GM12878 (cell line): Measurements from ENCODE around the gene SEMA3D. TPM values are rescaled to one million over a fixed set of nuclear protein-coding genes. Genes with fewer than 3 reads are reported as not detected.

Source experiments
- ATAC-seq: fragments of 200-7000 bp; cut with Tn5 transposase; 3 replicates; pipeline ENCODE4 v1.9.1; 2020; ENCODE audit warnings: mild to moderate bottlenecking, moderate library complexity
- BruUV-seq: library from RNA; stranded (reverse); fragments of 400-500 nt; replicated peaks from 2 replicates; lab custom pipeline; 2021; lab: Mats Ljungman, UMichigan
- CTCF ChIA-PET: fragments of 300-600 bp; sonication (Branson Sonifier 250); formaldehyde crosslinking; extraction: SDS; loops from one replicate; lab custom pipeline; 2021; ENCODE audit warnings: inconsistent platforms; lab: Yijun Ruan, JAX
- POLR2A ChIA-PET: fragments of 350-600 bp; formaldehyde crosslinking; extraction: SDS; loops from one replicate; lab custom pipeline; 2021; ENCODE audit warnings: inconsistent platforms; lab: Charles Lee
- RAD21 ChIA-PET: fragments of 300-600 bp; sonication (Branson Sonifier 250); formaldehyde crosslinking; loops from one replicate; lab custom pipeline; 2023; ENCODE audit warnings: antibody characterized with exemption; ENCODE audit not compliant: unreplicated experiment; lab: Charles Lee
- SMC1A ChIA-PET: fragments of 300-600 bp; sonication (Branson Sonifier 250); formaldehyde crosslinking; loops from one replicate; lab custom pipeline; 2023; ENCODE audit not compliant: unreplicated experiment, uncharacterized antibody; lab: Charles Lee
- DNase-seq: peaks from one replicate; pipeline ENCODE4 v3.0.0-alpha.2; 2011; ENCODE audit warnings: low read depth, low spot score
- FAIRE-seq: peaks from 3 replicates; lab custom pipeline; 2011; peaks lifted over from hg19 to GRCh38; lab: Jason Lieb, UNC
- H2AFZ ChIP-seq: 2 replicates; pipeline ENCODE4 v1.6.0; 2011; ENCODE audit warnings: low read depth, low read length, control low read depth; ENCODE audit not compliant: control insufficient read depth
- H3K27ac ChIP-seq: 2 replicates; pipeline ENCODE4 v1.5.1; 2011; ENCODE audit warnings: control low read depth; ENCODE audit not compliant: control insufficient read depth, insufficient read depth
- H3K27me3 ChIP-seq, 2 experiments: replicated peaks in 1 of 2; 2 replicates each; pipeline versions ENCODE4 v1.6.0 to v1.6.1; 2011; ENCODE audit warnings: low read length in 1 of 2; ENCODE audit not compliant: control insufficient read depth in 2 of 2, insufficient read depth in 2 of 2
- H3K36me3 ChIP-seq, 2 experiments: 2 replicates each; pipeline ENCODE4 v1.5.1; 2011; ENCODE audit warnings: low read length in 1 of 2; ENCODE audit not compliant: control insufficient read depth in 2 of 2, insufficient read depth in 2 of 2
- H3K4me1 ChIP-seq: 2 replicates; pipeline ENCODE4 v1.6.1; 2011; ENCODE audit warnings: mild to moderate bottlenecking, low read length, moderate library complexity, mixed read lengths; ENCODE audit not compliant: control insufficient read depth, insufficient read depth
- H3K4me2 ChIP-seq: 2 replicates; pipeline ENCODE4 v1.6.0; 2011; ENCODE audit warnings: control low read depth; ENCODE audit not compliant: control insufficient read depth, insufficient read depth
- H3K4me3 ChIP-seq: fragments of 200-600 bp; sonication (generic); 2 replicates; pipeline ENCODE4 v1.5.1; 2016
- H3K79me2 ChIP-seq: 2 replicates; pipeline ENCODE4 v1.6.0; 2011; ENCODE audit warnings: low read length; ENCODE audit not compliant: control insufficient read depth, insufficient read depth
- H3K9ac ChIP-seq: 2 replicates; pipeline ENCODE4 v1.8.0; 2011; ENCODE audit warnings: low read length, control low read depth, mixed read lengths; ENCODE audit not compliant: control insufficient read depth, insufficient read depth
- H3K9me3 ChIP-seq: replicated peaks from 3 replicates; pipeline ENCODE4 v1.5.1; 2011; ENCODE audit warnings: mild to moderate bottlenecking, low read length; ENCODE audit not compliant: control insufficient read depth, insufficient read depth
- H4K20me1 ChIP-seq: 2 replicates; pipeline ENCODE4 v1.6.0; 2011; ENCODE audit not compliant: control insufficient read depth, insufficient read depth
- CBX5 ChIP-seq: sonication (generic); IDR thresholded peaks from 2 replicates; pipeline ENCODE4 v1.6.1; 2016; ENCODE audit warnings: low read depth, moderate library complexity, mild to moderate bottlenecking, inconsistent platforms
- EED ChIP-seq: sonication (generic); IDR thresholded peaks from 2 replicates; pipeline ENCODE4 v1.6.1; 2016; ENCODE audit warnings: antibody characterized with exemption, low read depth
- EGR1 ChIP-seq, 2 experiments: IDR thresholded peaks; 1 replicate in 1 of 2; 2 replicates in 1 of 2; pipeline ENCODE4 v1.6.1; 2011 to 2012; ENCODE audit warnings: low read depth in 2 of 2, low read length in 2 of 2, borderline replicate concordance in 1 of 2, mild to moderate bottlenecking in 1 of 2, moderate library complexity in 1 of 2
- ESRRA ChIP-seq: IDR thresholded peaks from 2 replicates; pipeline ENCODE4 v1.6.1; 2012; ENCODE audit warnings: mild to moderate bottlenecking, low read length, improper control_type of control experiment
- HDAC2 ChIP-seq: fragments of 200-600 bp; sonication (generic); IDR thresholded peaks from 2 replicates; pipeline ENCODE4 v1.6.1; 2017
- NRF1 ChIP-seq: conservative IDR thresholded peaks from 2 replicates; pipeline ENCODE4 v1.6.1; 2011; ENCODE audit warnings: mild to moderate bottlenecking, low read depth, low read length, improper control_type of control experiment
- SMC3 ChIP-seq: IDR thresholded peaks from 2 replicates; pipeline ENCODE4 v1.6.1; 2011; ENCODE audit warnings: low read length, improper control_type of control experiment, borderline replicate concordance
- SREBF2 ChIP-seq: IDR thresholded peaks from 2 replicates; pipeline ENCODE4 v1.6.1; 2012; ENCODE audit warnings: mild to moderate bottlenecking, low read length
- ZNF622 ChIP-seq: fragments of 450-650 bp; IDR thresholded peaks from 2 replicates; pipeline ENCODE4 v1.6.1; 2017; ENCODE audit warnings: mild to moderate bottlenecking, inconsistent platforms
- WGBS: methylation state at CpG from one replicate; pipeline ENCODE4 v1.1.6; 2016; ENCODE audit warnings: low lambda C conversion rate; ENCODE audit not compliant: insufficient replicate concordance, insufficient coverage; ENCODE audit errors: missing lambda C conversion rate; 5-methylcytosine and 5-hydroxymethylcytosine counted together
- in situ Hi-C: fragments of 300-500 bp; cut with MboI; formaldehyde crosslinking; loops from 9 replicates; pipeline ENCODE4 v1.14.3; 2018; ENCODE audit warnings: mixed read lengths
- intact Hi-C: fragments of 100-400 bp; cut with micrococcal nuclease; formaldehyde crosslinking; loops from one replicate; pipeline ENCODE4 v1.14.2; 2022; ENCODE audit not compliant: unreplicated experiment
- polyA plus RNA-seq, 11 experiments: library from polyadenylated mRNA; depleted of rRNA in 4 of 11; unstranded in 6 of 11; stranded (reverse) in 5 of 11; fragments of >200 nt; fragmentation: Nextera tagmentation in 4 of 11; fragmentation: Illumina TruSeq in 1 of 11; extraction: Ambion mirVana in 4 of 11; extraction: Trizol in 1 of 11; gene quantifications; 1 replicate in 1 of 11; 2 replicates in 10 of 11; pipeline versions ENCODE4 v1.2.1 to v1.2.3, GENCODE V29; 2011 to 2016; ENCODE audit warnings: inconsistent platforms in 2 of 11, missing spikeins in 2 of 11, low read depth in 1 of 11
- total RNA-seq, 4 experiments: library from RNA; depleted of rRNA in 3 of 4; stranded (reverse); fragments of >200 nt in 3 of 4; fragmentation: Illumina TruSeq in 1 of 4; extraction: Trizol in 1 of 4; gene quantifications; 2 replicates each; pipeline versions ENCODE4 v1.2.1 to v1.2.3, GENCODE V29; 2013 to 2021
- TF ChIP-seq, protein P1 (sequence below): fragments of 150-350 bp; IDR thresholded peaks from 2 replicates; pipeline ENCODE4 v1.6.1; 2014; ENCODE audit warnings: mild to moderate bottlenecking, low read depth, low read length
- TF ChIP-seq, protein P2 (sequence below): fragments of 450-650 bp; IDR thresholded peaks from 2 replicates; pipeline ENCODE4 v1.6.1; 2017; ENCODE audit warnings: borderline replicate concordance
- TF ChIP-seq, protein P3 (sequence below): fragments of 450-650 bp; IDR thresholded peaks from 2 replicates; pipeline ENCODE4 v1.6.1; 2017; ENCODE audit warnings: mild to moderate bottlenecking, moderate library complexity

SEMA3D gene
- total and polyA plus RNA-seq, 10 of the 15 experiments (the other 5 are each of a cell fraction or from before 2014, with no cell fraction given), result 0.04 TPM; not detected in 9

- H3K4me3 ChIP-seq, result no peak overlapping the region
- no peak for DNase-seq
- H3K4me1 ChIP-seq, result no peaks in the 10 kb centered on the region
- POLR2A ChIA-PET, result no interaction called here
- in situ Hi-C loops (no loop called here), intact Hi-C loops (no loop called here)
- no peaks in the 10 kb centered on the region for H3K79me2 ChIP-seq
- no TSS peak for BruUV-seq
- no peak for FAIRE-seq
- SMC1A ChIA-PET, result no interaction called here
- no peaks in the 10 kb centered on the region for H4K20me1 ChIP-seq
- no peaks in the 10 kb centered on the region for H3K9me3 ChIP-seq
- H3K27ac ChIP-seq, result no peak overlapping the region
- WGBS, result 28% methylated on average over 3 of the region's 3 CpGs
- RAD21 ChIA-PET, result no interaction called here
- ATAC-seq, result no peak
- H3K36me3 ChIP-seq, result no peaks in the 10 kb centered on the region
- H3K4me2 ChIP-seq, result no peak overlapping the region
- no peaks in the 10 kb centered on the region for H3K27me3 ChIP-seq
- H3K9ac ChIP-seq, result no peak overlapping the region
- no peak overlapping the region for H2AFZ ChIP-seq
- TF ChIP-seq, protein P1, sequence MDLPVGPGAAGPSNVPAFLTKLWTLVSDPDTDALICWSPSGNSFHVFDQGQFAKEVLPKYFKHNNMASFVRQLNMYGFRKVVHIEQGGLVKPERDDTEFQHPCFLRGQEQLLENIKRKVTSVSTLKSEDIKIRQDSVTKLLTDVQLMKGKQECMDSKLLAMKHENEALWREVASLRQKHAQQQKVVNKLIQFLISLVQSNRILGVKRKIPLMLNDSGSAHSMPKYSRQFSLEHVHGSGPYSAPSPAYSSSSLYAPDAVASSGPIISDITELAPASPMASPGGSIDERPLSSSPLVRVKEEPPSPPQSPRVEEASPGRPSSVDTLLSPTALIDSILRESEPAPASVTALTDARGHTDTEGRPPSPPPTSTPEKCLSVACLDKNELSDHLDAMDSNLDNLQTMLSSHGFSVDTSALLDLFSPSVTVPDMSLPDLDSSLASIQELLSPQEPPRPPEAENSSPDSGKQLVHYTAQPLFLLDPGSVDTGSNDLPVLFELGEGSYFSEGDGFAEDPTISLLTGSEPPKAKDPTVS, result no peak
- TF ChIP-seq HDAC2 (no peak), EGR1 (IDR thresholded peaks at IDR 0.05; ENCODE audit: borderline replicate concordance in 1 of 2, low read depth in 2 of 2, low read length in 2 of 2) (no peak)
- CTCF ChIA-PET, result no interaction called here
Observed at GRCh38 chr7:85234730-85235129, 47.9 kb upstream of the SEMA3D start.

GRCh38 chr7:85232068-85232467 lies 45.2 kb upstream of the SEMA3D start:
- POLR2A ChIA-PET, result no interaction called here
- FAIRE-seq, result no peak
- TF ChIP-seq SMC3, result no peak
- TF ChIP-seq ZNF622, result no peak
- no peak for TF ChIP-seq EED
- TF ChIP-seq, protein P2, sequence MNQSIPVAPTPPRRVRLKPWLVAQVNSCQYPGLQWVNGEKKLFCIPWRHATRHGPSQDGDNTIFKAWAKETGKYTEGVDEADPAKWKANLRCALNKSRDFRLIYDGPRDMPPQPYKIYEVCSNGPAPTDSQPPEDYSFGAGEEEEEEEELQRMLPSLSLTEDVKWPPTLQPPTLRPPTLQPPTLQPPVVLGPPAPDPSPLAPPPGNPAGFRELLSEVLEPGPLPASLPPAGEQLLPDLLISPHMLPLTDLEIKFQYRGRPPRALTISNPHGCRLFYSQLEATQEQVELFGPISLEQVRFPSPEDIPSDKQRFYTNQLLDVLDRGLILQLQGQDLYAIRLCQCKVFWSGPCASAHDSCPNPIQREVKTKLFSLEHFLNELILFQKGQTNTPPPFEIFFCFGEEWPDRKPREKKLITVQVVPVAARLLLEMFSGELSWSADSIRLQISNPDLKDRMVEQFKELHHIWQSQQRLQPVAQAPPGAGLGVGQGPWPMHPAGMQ, result no peak
- no peak for TF ChIP-seq SREBF2
- TF ChIP-seq CBX5, result no peak
- TF ChIP-seq ESRRA, result no peak
- no peak for TF ChIP-seq NRF1
- TF ChIP-seq, protein P3, sequence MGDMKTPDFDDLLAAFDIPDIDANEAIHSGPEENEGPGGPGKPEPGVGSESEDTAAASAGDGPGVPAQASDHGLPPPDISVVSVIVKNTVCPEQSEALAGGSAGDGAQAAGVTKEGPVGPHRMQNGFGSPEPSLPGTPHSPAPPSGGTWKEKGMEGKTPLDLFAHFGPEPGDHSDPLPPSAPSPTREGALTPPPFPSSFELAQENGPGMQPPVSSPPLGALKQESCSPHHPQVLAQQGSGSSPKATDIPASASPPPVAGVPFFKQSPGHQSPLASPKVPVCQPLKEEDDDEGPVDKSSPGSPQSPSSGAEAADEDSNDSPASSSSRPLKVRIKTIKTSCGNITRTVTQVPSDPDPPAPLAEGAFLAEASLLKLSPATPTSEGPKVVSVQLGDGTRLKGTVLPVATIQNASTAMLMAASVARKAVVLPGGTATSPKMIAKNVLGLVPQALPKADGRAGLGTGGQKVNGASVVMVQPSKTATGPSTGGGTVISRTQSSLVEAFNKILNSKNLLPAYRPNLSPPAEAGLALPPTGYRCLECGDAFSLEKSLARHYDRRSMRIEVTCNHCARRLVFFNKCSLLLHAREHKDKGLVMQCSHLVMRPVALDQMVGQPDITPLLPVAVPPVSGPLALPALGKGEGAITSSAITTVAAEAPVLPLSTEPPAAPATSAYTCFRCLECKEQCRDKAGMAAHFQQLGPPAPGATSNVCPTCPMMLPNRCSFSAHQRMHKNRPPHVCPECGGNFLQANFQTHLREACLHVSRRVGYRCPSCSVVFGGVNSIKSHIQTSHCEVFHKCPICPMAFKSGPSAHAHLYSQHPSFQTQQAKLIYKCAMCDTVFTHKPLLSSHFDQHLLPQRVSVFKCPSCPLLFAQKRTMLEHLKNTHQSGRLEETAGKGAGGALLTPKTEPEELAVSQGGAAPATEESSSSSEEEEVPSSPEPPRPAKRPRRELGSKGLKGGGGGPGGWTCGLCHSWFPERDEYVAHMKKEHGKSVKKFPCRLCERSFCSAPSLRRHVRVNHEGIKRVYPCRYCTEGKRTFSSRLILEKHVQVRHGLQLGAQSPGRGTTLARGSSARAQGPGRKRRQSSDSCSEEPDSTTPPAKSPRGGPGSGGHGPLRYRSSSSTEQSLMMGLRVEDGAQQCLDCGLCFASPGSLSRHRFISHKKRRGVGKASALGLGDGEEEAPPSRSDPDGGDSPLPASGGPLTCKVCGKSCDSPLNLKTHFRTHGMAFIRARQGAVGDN, result no peak

More at GRCh38 chr7:85232068-85232467, 45.2 kb upstream of the SEMA3D start:
- CTCF ChIA-PET, result no interaction called here
- intact Hi-C loops (no loop called here), in situ Hi-C loops (no loop called here)
- Histone ChIP-seq H3K4me3 (no peak overlapping the region), H3K4me1 (no peaks in the 10 kb centered on the region), H3K27me3 (no peaks in the 10 kb centered on the region), H2AFZ (no peak overlapping the region), H3K9me3 (no peaks in the 10 kb centered on the region), H3K79me2 (no peaks in the 10 kb centered on the region), H3K4me2 (no peak overlapping the region), H3K9ac (no peak overlapping the region), H3K27ac (no peak overlapping the region), H4K20me1 (no peaks in the 10 kb centered on the region), H3K36me3 (no peaks in the 10 kb centered on the region)
- RAD21 ChIA-PET, result no interaction called here
- ATAC-seq (no peak), DNase-seq (no peak)
- no TSS peak for BruUV-seq
- 12% methylated on average over 2 of the region's 2 CpGs for WGBS
- SMC1A ChIA-PET, result interaction anchor here (1.0 kb wide), 1 partner anchor 150 kb away, joined by 3 read pairs; no protein-coding TSS in a partner anchor
